ENCODE data around the gene OASL. TPM values are rescaled to one million over a fixed set of nuclear protein-coding genes. Genes with fewer than 3 reads are reported as not detected.

OASL gene
- total RNA-seq, 4 donors from 2014 or later: 0.11 to 0.36 (median 0.19) TPM

- intact Hi-C loops (cut with DNase I; ENCODE audit: low total_unique reads): no loop called here
- no peak overlapping the region for H3K4me3 ChIP-seq
Measured at GRCh38 chr12:121033625-121034349, 5.3 kb downstream of the OASL start.

GRCh38 chr12:121030576-121031212 is 8.4 kb downstream of the OASL start:
- TF ChIP-seq POLR2A (IDR thresholded peaks at IDR 0.05) (no peak), CTCF (IDR thresholded peaks at IDR 0.05 in 4 of 5, conservative IDR thresholded peaks at IDR 0.05 in 1 of 5) (no peak)
- intact Hi-C loops (cut with DNase I; ENCODE audit: low total_unique reads): no loop called here
- no peak overlapping the region for H3K27ac ChIP-seq
- H3K9me3 ChIP-seq: no peaks in the 10 kb centered on the region
- DNase-seq (no peak), ATAC-seq (no peak)
- in situ Hi-C loops (cut with MboI; ENCODE audit: low sequenced_read_pairs in 4 of 4): no loop called here
- H3K4me3 ChIP-seq: no peak overlapping the region
- no peaks in the 10 kb centered on the region for H3K27me3 ChIP-seq
- no peaks in the 10 kb centered on the region for H3K4me1 ChIP-seq
- H3K36me3 ChIP-seq: no peaks in the 10 kb centered on the region

More at GRCh38 chr12:121033625-121034349, 5.3 kb downstream of the OASL start:
- no peak for DNase-seq
- ATAC-seq: no peak
- H3K4me1 ChIP-seq: no peaks in the 10 kb centered on the region
- H3K36me3 ChIP-seq: no peaks in the 10 kb centered on the region
- TF ChIP-seq CTCF (IDR thresholded peaks at IDR 0.05 in 4 of 5, conservative IDR thresholded peaks at IDR 0.05 in 1 of 5): no peak
- no peak for TF ChIP-seq POLR2A (IDR thresholded peaks at IDR 0.05)
- H3K27ac ChIP-seq: no peak overlapping the region
- peaks cover 0 to 10% (median 4%) of the 10 kb centered on the region in 3 donors for H3K27me3 ChIP-seq
- in situ Hi-C loops (cut with MboI; ENCODE audit: low sequenced_read_pairs in 4 of 4): no loop called here
- no peaks in the 10 kb centered on the region for H3K9me3 ChIP-seq

DNA sequence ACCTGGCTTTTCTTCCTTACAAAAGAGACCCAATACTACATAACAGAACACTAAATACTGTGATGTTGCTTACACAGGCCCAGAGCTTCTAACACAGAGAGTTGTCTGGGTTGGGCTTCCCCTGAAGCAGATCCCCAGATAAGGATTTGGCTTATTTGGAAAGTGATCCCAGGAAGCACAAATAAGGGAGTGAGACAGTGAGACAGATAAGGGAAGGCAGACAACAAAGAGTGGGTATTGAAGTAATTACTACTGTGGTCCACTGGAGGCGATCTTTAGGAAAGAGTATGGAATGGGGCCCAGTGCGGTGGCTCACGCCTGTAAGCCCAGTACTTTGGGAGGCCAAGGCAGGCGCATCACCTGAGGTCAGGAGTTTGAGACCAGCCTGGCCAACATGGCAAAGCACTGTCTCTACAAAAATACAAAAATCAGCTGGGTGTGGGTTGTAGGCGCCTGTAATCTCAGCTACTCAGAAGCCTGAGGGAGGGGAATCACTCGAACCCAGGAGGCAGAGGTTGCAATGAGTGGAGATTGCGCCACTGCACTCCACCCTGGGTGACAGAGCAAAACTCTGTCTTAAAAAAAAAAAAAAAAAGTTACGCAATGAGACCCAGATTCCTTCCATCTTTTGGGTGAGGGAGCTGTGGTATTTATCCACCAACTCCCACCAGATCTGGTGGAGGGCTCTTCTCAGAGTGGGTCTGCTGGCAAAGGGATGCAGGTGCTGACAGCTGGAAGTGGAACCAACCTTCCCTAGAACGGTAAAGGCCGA is 12.6 kb downstream of the OASL start:
- in situ Hi-C loops (cut with MboI; ENCODE audit: low sequenced_read_pairs in 4 of 4) (no loop called here), intact Hi-C loops (cut with DNase I; ENCODE audit: low total_unique reads) (no loop called here)
- H3K27ac ChIP-seq: no peak overlapping the region
- no peak overlapping the region for H3K4me3 ChIP-seq
- no peaks in the 10 kb centered on the region for H3K27me3 ChIP-seq
- TF ChIP-seq CTCF (IDR thresholded peaks at IDR 0.05 in 4 of 5, conservative IDR thresholded peaks at IDR 0.05 in 1 of 5) (no peak), POLR2A (IDR thresholded peaks at IDR 0.05) (no peak)
- H3K36me3 ChIP-seq: no peaks in the 10 kb centered on the region
- no peak for DNase-seq
- ATAC-seq: no peak
- H3K9me3 ChIP-seq: no peaks in the 10 kb centered on the region
- no peaks in the 10 kb centered on the region for H3K4me1 ChIP-seq

DNA sequence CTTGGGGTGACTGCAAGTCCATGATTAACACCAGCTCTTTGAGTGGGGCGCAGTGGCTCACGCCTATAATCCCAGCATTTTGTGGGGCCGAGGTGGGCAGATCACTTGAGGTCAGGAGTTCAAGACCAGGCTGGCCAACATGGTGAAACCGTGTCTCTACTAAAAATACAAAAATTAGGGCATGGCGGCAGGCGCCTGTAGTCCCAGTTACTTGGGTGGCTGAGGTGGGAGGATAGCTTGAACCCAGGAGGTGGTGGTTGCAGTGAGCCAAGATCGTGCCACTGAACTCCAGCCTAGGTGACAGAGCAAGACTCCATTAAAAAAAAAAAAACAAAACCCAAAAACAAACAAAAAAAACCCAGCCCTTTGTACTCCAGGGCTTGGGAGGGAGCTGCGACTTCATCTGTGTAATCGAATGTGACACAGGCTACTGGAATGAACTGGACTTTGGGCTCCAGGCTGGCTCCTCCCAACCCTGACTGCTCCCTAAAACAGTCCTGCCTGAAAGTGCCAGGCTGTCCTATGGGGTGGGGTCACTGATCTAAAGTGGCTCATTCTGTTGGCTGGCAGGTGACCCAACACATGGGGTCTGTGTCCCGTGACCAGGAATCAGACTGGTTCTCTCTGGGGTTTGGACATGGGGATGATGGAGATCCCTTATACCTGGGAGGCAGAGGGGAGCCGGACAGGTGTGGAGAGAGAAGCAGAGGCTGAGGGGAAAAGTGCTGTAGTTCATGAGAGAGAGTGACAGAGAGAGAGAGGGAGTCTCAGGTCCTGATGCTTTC is 13.4 kb downstream of the OASL start:
- no peak for ATAC-seq
- TF ChIP-seq POLR2A (IDR thresholded peaks at IDR 0.05) (no peak), CTCF (IDR thresholded peaks at IDR 0.05 in 4 of 5, conservative IDR thresholded peaks at IDR 0.05 in 1 of 5) (no peak)
- Histone ChIP-seq H3K36me3 (no peaks in the 10 kb centered on the region), H3K9me3 (no peaks in the 10 kb centered on the region), H3K27ac (no peak overlapping the region), H3K4me1 (no peaks in the 10 kb centered on the region), H3K27me3 (no peaks in the 10 kb centered on the region), H3K4me3 (no peak overlapping the region)
- intact Hi-C loops (cut with DNase I; ENCODE audit: low total_unique reads): no loop called here
- no peak for DNase-seq
- in situ Hi-C loops (cut with MboI; ENCODE audit: low sequenced_read_pairs in 4 of 4): no loop called here
